Activated CD4-positive, alpha-beta T cell treated with anti-CD3 and anti-CD28 coated beads, Interleukin-2, amount 50 U/mL, for 48 hours (primary cell): Measurements from ENCODE around the gene USP22.

Experiments
- DNase-seq, 2 experiments: peaks; one replicate each; pipeline ENCODE4 v3.0.0-alpha.2; 2020

Gene USP22

DNA sequence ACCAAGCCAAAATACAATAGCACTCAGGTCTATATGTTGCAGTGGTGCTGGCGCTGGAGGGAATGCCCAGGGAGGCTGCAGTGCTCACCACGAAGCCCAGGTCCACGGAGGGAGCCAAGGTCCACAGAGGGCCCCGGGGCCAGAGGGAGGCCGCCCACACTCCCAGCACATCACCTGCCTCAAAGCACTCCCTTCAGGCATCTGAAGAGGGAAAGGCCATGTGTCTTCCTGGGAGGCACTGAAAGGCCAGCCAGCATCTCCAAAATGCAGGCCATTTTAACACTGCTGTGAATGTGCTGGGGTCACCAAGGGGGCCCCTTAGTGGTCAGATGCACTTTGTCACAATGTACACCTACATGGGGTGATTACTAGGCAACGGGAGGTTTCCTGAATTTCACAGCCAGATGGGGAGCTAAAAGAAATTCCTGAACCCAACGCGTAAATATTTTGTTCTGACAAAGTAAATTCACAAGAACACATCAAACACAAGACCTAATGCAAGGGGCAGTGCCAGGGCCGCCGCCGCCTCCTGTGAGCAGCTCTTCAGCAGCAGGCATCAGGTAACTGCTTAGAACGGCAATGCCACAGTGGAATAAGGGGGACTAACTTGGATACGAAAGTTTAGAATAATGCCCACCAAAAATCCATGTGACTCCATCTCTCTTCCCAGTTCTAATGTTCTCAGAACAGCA, 42.8 kb downstream of the USP22 start:
- DNase-seq, result no peak

DNA sequence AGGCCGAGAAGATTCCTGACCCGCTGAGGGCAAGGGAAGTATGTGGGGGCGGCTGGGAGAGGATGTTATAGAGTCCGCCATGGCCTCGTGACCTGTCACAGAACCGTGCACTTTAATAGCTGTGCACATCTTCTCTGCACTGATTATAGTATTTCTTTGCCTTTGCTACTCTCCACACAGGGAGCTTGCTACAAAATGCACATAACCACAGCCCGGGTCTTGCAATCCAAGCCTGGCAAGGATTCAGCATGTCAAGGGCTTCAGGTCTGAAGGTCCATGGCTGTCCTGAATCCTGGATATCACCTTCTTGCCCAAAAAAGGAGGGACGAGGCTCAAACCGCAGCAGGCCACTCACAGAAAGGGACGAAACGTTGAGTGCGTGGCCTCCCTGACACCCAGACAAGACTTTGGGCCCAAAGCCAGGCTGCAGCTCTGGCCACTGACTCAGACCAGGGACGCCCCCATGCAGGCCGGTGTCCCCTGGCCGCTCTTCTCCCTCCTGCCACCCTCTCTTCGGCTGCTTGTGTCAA, 43.7 kb downstream of the USP22 start:
- DNase-seq, result peak in 1 of 2 experiments; percentile 25

DNA sequence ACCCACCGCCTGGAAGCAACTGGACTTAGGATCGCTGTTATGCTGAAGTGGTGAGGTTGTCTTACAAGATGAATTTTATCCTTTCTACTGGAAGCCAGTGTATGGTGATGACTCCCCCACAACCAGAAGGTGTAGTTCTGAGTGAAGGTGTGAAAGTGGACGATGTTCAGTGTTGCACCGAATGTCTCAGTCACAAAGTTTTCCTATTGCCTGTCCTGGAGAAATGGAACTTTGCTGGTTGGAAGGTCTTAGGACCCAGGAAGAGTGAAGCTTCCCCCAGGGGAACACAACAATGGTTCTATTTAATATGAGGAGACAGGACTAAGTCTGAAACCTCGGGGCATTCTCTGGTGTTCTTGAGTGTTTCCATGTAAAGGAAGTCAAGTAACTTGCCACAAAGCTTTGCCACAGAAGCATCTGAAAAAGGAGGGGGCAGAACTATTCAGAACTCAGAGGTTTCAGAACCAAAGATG, 44.2 kb downstream of the USP22 start:
- DNase-seq, result no peak

DNA sequence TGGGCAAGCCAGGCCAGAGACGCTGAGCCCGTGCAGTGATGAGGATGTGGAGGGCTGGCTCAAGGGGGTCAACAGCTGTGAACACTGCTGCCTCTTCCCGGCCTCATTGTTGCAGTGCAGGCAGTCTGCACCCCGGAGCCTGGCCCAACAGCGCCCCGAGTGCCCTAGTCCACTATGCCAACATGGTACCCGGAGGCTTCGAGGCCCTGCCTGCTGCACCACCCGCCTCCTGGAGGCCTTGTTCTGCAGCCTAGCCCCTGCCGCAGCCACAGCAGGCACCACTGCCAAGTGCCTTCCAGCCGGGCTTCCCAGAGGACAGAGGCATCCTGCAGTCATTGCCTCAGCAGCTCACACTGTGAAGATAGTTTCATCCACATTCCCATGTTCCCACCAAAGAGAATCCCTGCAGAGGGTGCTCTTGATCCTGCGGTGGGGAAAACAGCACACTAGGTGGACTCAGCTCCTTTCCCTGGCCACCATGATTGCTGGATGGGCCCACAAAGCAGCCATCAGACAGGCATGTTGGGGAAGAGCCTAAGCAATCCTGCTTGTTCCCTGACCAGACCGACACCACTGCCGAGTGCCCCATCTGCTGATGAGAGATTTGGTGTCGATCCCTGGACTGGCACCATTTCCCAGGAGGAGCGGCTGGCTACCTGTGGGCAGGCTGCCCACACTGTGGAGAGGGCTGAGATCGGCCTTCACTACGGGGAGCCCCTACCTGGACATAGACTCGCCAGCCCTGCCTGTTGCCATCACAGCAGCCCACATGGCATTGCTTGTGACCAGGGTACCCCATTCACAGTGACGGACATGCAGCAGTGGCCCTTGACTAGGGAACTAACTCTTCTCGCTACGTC, 44.9 kb downstream of the USP22 start:
- no peak for DNase-seq

DNA sequence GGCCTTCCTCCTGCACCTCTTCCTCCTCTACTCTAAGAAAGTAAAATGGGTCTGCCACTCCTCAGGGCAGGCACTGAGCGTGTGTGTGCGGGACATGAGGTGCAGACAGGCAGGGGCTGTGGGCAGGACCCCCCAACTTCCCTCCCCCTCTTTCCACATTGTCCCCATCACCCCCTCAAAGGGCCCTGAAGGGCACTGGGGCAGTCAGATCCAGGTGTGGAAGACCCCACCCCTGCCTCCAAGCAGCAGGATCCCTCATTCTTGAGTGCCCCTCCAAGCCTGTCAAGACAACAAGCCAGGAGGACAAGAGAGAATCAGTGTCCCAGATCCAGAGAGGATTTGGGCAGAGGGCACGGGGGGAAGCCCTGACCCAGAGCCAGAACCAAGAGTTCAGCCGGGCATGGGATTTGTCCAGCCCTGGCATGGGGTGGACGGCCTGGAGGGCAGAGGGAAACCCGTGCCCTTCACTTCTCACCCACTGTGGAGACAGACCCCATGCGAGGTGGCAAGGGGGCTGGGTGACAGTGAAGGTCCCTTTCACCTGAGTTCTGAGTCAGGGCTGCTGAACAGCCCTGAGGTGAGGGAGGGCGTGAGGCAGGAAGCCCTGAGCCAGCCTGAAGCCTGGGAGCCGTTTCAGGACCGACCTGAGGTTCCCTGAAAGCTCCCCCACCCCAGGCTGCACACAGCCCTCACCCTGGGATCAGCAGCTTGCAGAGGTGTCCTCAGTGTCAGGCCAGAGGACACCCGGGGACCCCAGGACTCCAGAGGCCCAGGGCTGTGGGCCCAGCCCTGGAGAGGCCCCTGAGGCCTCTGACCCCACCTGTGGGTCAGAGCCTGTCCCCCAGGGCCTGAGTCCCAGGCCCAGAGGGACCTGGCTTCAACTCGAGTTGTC, 45.8 kb downstream of the USP22 start:
- no peak for DNase-seq

DNA sequence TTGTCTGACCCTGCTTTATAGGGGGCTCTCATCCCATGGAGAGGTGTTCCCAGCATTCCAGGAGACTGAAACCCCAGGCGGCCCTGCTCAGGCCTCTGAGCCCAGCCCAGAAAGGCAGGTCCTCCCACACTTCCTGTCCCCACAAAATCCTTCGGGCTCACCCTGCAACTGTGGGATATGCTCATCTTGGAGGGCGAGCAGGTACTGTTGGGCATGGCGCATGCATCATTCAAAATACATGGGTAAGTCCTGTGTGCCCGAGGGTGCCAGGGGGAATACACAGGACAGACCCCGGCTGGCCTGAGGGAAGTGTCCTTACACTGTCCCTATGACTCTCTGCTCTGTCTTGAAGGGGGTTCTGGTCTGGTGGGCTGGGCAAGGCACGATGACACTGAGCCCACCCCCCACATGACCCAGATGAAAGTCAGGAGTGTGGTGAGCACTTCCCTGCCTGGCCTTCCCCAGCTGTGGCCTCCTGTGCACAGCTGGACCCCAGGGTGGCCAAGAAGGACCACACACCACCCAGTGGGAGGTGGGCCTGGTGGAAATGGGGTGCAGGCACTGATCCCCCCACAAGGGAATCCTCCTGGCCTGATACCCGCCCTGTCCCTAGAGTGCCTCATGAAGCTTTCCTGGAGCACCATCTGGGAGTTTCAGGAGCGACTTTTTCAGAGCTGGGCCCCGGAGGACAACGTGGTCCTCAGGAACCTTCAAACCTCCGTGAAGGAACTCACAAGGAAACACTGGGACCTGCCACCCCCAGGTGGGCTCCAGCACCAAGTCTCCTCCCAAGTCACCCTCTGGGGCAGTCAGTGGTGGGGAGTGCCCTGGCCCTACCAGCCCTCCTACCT, 46.7 kb downstream of the USP22 start:
- DNase-seq, result no peak

DNA sequence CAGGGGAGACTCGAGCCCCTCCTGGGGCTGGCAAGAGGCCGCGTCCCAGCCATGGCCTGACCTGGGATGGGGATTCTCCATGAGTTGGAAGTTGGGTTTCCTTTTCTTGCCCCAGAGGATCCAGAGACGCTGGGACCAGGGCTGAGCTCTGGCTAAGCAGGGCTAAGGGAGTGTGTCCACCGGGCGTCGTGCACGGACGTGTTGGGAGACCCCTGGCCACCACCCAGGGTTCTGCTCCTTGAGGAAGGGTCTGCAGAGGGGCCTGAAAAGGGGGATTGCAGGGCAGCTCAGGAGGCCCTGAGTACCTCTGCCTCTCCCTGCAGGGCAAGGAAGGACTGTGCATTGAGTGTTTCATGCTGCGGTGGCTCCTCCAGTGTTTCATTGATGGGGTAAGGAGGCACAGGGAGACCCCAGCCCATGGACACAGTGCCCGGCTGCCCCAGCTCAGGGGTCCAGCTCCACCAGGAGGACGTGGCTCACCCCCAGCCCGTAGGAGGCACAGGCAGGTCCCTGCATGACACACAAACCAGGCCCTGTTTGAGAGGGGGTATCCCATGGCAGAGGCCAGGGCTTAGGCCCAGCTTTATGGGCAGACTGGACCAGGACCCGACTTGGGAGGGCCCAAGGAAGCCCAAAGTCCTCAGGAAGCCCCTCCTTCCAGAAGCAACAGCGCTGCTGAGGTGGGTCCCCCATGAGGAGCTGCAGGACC, 47.5 kb downstream of the USP22 start:
- DNase-seq, result no peak

DNA sequence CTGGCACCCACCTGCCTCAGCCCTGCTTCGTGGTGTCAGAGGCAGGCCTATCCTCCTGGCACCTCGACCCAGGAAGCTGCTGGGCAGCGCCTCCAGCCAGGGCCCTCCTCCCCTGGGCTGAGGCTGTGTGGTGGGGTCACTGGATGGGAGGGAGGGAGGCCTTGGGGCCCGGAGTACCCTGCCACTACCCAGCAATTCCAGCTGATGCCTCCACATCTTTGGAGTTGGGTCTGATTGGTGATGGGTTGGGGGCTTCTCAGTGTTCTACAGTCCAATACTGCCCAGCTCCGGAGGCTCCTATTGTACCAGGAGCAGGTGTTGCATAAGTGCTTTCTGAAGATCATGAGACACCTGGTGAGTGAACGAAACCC, 48.0 kb downstream of the USP22 start:
- no peak for DNase-seq

DNA sequence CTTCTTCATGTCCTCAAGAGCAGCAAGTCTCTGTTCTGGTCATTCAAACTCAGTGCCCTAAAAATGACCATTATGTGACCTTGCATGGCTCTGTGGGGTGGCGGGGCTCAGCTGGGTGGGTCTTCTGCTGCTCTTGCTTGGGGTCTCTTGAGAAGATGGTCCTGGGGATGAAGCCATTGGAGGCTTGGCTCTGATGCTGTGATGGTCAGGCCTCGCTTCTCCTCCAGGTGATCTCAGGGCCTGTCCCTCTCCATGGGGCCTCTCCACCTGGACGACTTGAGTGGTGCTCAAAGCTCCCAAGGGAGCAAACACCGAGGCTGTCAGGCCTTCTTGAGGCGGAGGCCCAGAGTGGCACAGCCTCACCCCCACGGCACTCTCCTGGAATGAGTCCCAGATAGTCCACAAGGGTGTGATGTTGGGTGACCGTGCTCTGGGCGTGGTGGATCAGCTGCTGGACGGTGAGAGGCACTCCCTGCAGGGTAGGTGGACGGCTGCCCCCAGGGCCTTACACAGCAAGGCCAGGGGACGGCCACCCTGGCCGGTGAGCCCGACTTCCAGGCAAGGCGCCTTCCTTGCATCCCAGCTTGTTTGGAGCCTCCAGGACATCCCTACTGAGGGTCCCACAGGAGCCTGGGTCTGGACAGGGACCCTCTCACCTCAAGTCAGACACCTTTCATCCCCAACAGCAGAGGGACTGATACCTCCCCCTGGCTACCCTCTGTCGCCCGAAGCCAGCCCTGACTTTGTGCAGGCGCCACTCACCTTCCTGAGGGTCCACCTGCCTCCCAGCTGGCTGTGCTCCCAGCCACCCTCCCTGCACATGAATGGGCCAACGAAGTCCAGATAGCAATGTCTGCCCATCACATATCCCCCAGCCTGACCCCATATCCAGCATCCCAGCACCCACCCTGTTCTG, 48.7 kb downstream of the USP22 start:
- DNase-seq, result no peak

DNA sequence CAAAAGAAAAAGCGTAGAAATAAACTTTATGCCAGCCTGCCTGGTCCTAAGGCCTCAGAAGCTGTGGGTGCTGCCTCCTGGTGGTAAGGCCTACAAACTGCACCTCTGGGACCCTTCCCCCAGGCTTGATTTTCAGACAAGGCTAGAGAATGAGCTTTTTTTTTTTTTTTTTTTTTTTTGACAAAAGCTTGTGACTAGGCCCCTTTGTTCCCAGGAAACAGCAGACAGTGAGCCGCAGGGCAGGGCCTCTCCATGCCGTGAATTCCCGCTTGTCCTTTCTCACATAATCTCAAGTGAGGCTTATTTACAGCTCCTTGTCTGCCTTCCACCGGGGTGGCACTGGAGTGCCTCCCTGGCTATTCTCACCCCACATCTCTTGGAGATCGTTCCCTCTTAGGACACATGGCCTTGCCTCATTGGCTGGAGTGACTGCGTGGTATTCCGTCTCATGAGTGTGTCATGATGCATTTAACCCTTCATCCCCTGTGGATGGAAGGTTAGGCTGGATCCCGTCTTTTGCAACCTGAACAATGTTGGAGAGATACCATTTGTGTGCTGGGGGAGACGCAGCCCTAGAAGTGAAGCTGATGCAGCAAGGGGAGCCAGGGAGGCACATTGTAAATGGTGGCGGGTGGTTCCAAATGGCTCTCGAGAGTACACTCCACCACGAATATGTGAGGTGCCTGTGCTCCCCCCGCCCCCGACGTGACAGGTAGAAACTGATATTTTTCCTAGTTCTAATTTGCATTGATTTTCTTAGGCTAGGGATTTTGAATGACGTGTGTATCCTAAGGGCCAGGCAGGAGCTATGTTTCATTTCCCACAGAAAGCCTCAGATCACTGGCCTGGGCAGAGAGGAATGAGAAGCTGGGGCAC, 49.6 kb downstream of the USP22 start:
- DNase-seq, result peak; percentile 69 to 74

DNA sequence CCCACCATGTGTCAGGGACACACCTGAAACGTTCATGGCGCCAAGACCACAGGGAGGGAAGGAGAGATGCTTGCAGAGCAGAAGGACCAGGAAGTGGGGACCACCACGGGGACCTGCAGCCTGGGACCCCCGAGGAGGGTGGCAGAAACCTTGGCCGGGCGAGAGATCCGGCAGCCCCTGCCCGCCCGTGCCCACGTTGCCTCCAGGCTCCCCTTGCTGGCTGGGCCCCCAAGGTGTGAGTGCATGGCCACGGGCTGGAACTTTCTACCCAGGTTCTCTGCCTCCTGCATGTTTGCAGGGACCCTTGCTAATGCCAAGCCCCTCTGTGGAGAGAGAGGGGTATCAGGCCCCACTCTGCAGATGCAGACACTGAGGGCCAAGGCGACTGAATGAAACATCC, 50.4 kb downstream of the USP22 start:
- no peak for DNase-seq

DNA sequence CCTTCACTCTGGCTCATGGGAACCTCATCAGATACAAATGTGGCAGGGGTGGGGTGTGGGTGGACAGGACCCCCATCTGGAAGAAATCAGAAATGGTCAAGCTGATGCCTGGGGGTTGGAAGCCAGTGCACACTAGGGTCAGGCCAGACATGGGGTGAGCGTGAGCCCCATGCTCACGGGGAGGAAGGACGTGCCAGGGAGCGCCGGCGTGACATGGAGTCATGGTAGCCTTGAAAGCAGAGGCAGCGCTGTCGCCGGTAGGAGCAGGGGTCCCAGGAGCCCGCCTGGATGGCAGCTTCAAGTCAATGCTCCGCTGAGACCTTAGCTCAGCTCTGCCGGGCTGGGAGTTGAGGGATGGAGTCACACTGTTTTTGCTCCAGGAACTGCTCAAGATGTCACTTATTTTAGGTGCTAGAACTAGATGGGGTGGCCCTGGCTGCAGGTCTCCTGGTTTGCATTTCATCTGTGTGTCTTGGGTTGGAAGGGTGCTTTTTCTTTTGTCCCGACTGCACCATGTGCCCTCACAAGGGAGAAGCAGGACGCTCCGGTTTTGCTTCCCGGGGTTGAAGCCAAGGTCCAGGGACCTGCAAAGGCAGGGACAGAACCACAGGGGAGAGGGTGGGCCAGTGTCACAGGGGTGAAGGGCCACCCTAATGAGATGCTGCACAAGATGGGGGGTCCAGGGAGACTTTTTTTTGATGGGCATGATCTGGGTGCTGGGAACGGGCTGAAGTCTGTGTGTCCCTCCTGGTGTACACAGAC, 51.4 kb downstream of the USP22 start:
- DNase-seq, result no peak

DNA sequence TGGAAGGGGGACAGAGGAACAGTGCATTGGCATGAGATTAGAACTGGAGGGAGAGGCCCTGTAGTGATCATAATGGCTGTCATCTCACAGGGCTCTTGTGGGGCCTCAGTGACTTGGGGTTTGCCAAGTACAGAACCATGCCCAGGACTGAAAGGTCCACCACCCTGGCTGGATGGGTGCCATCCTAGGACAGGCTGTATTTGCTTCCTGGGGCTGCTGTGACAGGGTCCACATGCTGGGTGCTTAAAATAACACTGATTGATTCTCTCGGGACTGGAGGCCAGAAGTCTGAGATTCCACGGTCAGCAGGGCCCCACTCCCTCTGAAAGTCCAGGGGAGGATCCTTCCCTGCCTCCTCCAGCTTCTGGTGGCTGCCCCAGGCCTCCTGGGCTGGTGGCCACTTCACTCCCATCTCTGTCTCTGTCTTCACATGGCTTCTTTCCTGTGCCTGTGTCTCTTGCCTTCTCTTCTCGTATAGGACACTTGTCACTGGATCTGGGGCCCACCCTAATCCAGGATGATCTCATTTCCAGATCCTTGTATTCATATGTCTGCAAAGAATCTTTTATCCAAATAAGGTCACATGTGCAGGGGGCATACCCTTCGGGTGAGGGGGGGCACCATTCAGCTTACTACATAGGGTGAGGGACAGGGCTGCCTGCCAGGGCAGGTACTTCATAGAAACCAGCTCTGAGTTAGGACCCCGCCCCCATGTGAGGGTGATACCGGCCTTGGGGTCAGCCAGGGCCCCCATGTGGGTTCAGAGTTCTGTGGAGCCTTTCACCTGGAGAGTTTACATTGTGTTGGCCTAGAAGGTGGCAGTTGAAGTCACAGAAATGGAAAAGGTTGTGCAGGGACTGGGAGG, 52.6 kb downstream of the USP22 start:
- no peak for DNase-seq

DNA sequence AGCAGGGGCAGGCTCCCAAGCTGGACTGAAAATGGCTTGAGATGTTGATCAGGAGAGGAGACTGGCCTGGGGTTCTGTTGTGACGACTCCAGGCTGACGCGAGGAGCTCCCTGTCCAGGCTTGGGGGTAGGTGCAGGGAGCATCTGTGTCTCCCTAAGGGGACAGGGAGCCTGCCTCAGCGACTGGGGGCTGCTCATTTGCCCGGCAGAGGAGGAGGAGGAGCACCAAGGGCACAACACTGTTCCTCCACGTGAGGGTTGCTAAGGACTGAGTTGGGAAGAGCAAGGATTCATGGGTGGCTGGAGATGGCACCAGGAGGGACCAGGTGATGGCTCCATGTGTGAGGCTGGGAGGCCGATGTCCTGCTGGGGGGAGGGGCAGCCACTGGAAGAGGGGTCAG, 53.3 kb downstream of the USP22 start:
- no peak for DNase-seq

DNA sequence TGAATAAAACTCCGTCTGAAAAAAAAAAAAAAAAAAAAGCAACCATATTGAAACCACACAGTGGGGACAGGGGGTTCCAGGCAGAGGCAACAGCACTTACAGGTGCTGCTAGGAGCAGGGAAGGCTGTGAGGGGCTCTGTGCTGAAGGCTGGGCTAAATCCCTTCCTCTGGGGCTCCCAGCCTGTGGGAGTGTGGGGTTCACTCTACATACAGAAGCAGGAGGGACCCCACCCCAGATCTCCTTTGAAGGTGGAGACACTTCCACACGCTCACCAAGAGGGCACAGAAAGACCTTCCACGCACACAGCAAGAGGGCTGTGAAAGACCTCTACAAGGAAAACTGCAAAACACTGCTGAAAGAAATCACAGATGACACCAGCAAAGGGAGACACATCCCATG, 53.9 kb downstream of the USP22 start:
- DNase-seq, result no peak

DNA sequence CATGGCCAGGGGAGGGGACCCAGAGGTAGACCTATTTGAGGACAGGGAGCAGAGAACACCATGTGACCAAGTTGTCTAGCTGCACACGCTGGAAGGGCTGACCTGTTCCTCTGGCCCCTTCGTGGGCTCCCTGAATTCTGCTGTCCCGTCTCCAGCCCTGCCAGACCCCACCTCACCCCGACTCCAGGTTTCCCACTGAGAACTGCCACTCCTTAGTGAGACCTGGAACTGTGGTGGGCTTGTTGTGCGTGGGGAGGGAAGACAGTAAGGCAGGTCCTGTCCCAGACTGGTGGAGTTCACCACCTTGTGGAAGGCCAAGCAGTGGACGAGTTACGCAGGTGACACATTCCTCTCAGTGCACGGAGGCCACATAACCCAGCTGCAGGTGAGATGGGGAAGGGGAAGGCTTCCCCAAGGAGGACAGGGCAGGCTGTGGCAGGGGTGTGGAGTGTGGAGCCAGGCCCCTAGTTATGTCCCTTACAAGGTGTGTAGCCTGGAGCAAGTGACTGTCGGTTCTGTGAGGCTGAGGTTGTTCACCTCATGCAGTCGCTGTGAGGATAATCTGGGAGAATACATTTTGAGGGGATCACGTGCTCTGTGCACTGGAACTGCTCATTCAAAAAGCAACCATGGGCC, 54.7 kb downstream of the USP22 start:
- DNase-seq, result no peak

DNA sequence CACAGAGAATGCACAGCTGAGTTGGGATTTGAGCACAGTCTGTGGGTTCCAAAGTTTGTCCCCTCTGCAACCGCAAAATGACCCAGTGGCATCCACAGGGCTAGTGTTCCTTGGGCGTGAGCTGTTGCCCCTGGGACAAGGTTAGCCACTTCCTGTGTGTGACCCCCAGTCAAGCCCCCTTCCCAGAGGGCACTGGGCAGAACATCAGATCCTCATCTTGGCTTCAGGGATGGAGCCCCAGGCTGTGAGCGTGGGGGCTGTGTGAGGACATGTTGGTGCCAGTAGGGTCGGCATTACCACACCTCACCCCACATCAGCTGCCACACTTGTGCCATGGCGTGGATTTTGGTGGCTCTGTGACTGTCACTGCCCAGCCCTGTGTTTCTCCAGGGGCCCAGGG, 55.3 kb downstream of the USP22 start:
- DNase-seq, result no peak
